Measurements from ENCODE around the gene ZBTB7C.

GRCh38 chr18:48018851-48019250 is 390.3 kb downstream of the ZBTB7C start:
- no peak for TF ChIP-seq ZNF707 (tag by site-specific recombination; IDR thresholded peaks at IDR 0.05)
- no peak for TF ChIP-seq SCRT1 (tag by site-specific recombination; IDR thresholded peaks at IDR 0.05; ENCODE audit: borderline replicate concordance)
- TF ChIP-seq PRDM4 (tag by site-specific recombination; IDR thresholded peaks at IDR 0.05), result no peak
- no peak for TF ChIP-seq ZNF514 (tag by site-specific recombination; IDR thresholded peaks at IDR 0.05)
- TF ChIP-seq CTCF (tag by site-specific recombination; IDR thresholded peaks at IDR 0.05), result no peak
- no peak for TF ChIP-seq ZSCAN18 (tag by site-specific recombination; IDR thresholded peaks at IDR 0.05)
- TF ChIP-seq ZNF266 (tag by site-specific recombination; IDR thresholded peaks at IDR 0.05; ENCODE audit: low read depth), result no peak
- TF ChIP-seq PBX3 (CRISPR knock-in tag; IDR thresholded peaks at IDR 0.05), result no peak
- TF ChIP-seq ZNF184 (tag by site-specific recombination; IDR thresholded peaks at IDR 0.05), result no peak
- TF ChIP-seq ZNF449 (tag by site-specific recombination; IDR thresholded peaks at IDR 0.05), result no peak
